CD4-positive, alpha-beta T cell (primary cell): ENCODE data around the gene NCKAP5. TPM values are rescaled to one million over a fixed set of nuclear protein-coding genes. Genes with fewer than 3 reads are reported as not detected.

Source experiments
- ATAC-seq: fragments of 200-7000 bp; cut with Tn5 transposase; one replicate; pipeline ENCODE4 v1.10.0; 2022; ENCODE audit warnings: mild to moderate bottlenecking; ENCODE audit not compliant: poor library complexity
- CTCF ChIA-PET: fragments of 350-600 bp; sonication (Branson Sonifier 250); formaldehyde crosslinking; loops from one replicate; lab custom pipeline; 2021; ENCODE audit warnings: antibody characterized with exemption, inconsistent platforms; lab: Charles Lee
- POLR2A ChIA-PET: fragments of 350-600 bp; sonication (Branson Sonifier 250); formaldehyde crosslinking; loops from one replicate; lab custom pipeline; 2021; ENCODE audit warnings: antibody characterized with exemption, inconsistent platforms; lab: Charles Lee
- DNase-seq, 14 experiments: peaks; one replicate each; pipeline ENCODE4 v3.0.0-alpha.2; 2013 to 2020; ENCODE audit warnings: mixed read lengths in 2 of 14
- H3K27ac ChIP-seq, 2 donors: one replicate each; pipeline versions ENCODE4 v1.5.1 to v1.7.0; 2013; ENCODE audit warnings: low read length in 2 of 2, low read depth in 1 of 2, mild to moderate bottlenecking in 1 of 2
- H3K27me3 ChIP-seq, 2 experiments: 1 replicate in 1 of 2; 2 replicates in 1 of 2; pipeline versions ENCODE4 v1.6.1 to v1.7.0; 2013; ENCODE audit warnings: low read length in 2 of 2, control low read depth in 1 of 2, mild to moderate bottlenecking in 1 of 2, moderate library complexity in 1 of 2; ENCODE audit not compliant: insufficient read depth in 2 of 2, control insufficient read depth in 1 of 2
- H3K36me3 ChIP-seq: one replicate; pipeline ENCODE4 v1.6.1; 2013; ENCODE audit warnings: low read length, control low read depth; ENCODE audit not compliant: insufficient read depth
- H3K4me1 ChIP-seq: one replicate; pipeline ENCODE4 v1.6.1; 2013; ENCODE audit warnings: low read length, control low read depth; ENCODE audit not compliant: insufficient read depth
- H3K4me3 ChIP-seq: one replicate; pipeline ENCODE4 v1.5.1; 2013; ENCODE audit warnings: mild to moderate bottlenecking, low read length, moderate library complexity
- H3K9me3 ChIP-seq, 2 experiments: 1 replicate in 1 of 2; 2 replicates in 1 of 2; pipeline versions ENCODE4 v1.6.1 to v1.7.0; 2013; ENCODE audit warnings: low read length in 2 of 2, mild to moderate bottlenecking in 2 of 2, control low read depth in 1 of 2, moderate library complexity in 1 of 2; ENCODE audit not compliant: control insufficient read depth in 1 of 2, insufficient read depth in 1 of 2
- H3K27ac Mint-ChIP-seq: one replicate; pipeline ENCODE4 v1.8.0; 2020; ENCODE audit warnings: mixed read lengths
- H3K27me3 Mint-ChIP-seq: one replicate; pipeline ENCODE4 v1.8.0; 2021; ENCODE audit warnings: mixed read lengths
- H3K36me3 Mint-ChIP-seq: one replicate; pipeline ENCODE4 v1.8.0; 2021; ENCODE audit warnings: low read depth, mixed read lengths
- H3K4me1 Mint-ChIP-seq: one replicate; pipeline ENCODE4 v1.8.0; 2021; ENCODE audit warnings: low read depth, mixed read lengths
- H3K4me3 Mint-ChIP-seq: one replicate; pipeline ENCODE4 v1.8.0; 2020; ENCODE audit warnings: mild to moderate bottlenecking, mixed read lengths
- H3K9me3 Mint-ChIP-seq: one replicate; pipeline ENCODE4 v1.8.0; 2020; ENCODE audit warnings: mixed read lengths
- intact Hi-C, 2 experiments: fragments of 100-400 bp; cut with DNase I in 1 of 2; cut with micrococcal nuclease in 1 of 2; formaldehyde crosslinking; loops; one replicate each; pipeline versions ENCODE4 v1.15.1 to v1.9.0; 2023 to 2025; cut with DNase I, micrococcal nuclease
- total RNA-seq, 174 experiments: library from RNA in 2 of 174; stranded (reverse) in 2 of 174; gene quantifications; one replicate each; pipeline ENCODE4 v1.2.3 and lab custom pipeline; 2021 to 2026
- TF ChIP-seq, protein P1 (sequence below): fragments of 200-600 bp; IDR thresholded peaks from one replicate; pipeline ENCODE4 v1.8.0; 2022; ENCODE audit warnings: antibody characterized with exemption, mild to moderate bottlenecking

Gene NCKAP5
- total RNA-seq, 2 experiments from 2014 or later = not detected

DNA sequence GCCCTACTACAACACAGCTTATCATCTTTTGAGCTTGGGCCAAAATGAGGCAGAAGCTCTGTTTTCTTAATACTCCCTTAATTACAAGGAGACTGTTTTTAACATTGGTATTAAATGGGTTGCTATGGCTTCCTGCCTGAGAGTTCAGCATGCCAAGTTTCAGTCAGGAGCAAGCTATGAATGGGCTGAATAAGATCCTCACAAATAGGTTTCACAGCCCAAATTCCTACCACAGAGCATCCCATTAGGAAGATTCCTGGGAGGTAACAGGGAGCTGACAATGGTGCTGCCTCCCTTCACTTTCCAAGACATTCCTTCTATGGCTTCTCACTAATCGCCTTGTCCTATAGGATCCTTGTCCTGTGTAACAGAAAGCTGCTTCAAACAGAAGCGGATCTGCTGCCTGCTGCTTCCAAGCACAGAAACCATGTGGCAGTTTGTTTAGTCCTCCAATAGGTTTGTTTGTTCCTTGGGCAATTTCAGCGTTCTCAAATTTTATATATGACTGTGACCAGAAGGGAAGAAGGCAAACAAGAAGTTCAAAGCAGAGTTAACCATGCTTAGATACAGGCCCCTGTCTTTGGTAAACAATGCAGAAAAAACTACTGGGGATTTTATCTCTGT is 70.9 kb downstream of the NCKAP5 start:
- Mint-ChIP-seq H3K27ac (no peak overlapping the region), H3K9me3 (no peaks in the 10 kb centered on the region), H3K27me3 (peaks cover 4% of the 10 kb centered on the region), H3K4me1 (no peaks in the 10 kb centered on the region), H3K36me3 (no peaks in the 10 kb centered on the region), H3K4me3 (no peak overlapping the region)
- TF ChIP-seq, protein P1, sequence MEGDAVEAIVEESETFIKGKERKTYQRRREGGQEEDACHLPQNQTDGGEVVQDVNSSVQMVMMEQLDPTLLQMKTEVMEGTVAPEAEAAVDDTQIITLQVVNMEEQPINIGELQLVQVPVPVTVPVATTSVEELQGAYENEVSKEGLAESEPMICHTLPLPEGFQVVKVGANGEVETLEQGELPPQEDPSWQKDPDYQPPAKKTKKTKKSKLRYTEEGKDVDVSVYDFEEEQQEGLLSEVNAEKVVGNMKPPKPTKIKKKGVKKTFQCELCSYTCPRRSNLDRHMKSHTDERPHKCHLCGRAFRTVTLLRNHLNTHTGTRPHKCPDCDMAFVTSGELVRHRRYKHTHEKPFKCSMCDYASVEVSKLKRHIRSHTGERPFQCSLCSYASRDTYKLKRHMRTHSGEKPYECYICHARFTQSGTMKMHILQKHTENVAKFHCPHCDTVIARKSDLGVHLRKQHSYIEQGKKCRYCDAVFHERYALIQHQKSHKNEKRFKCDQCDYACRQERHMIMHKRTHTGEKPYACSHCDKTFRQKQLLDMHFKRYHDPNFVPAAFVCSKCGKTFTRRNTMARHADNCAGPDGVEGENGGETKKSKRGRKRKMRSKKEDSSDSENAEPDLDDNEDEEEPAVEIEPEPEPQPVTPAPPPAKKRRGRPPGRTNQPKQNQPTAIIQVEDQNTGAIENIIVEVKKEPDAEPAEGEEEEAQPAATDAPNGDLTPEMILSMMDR = no peak
- ATAC-seq (no peak), DNase-seq (no peak)
- no peak overlapping the region for H3K4me3 ChIP-seq
- no peaks in the 10 kb centered on the region for H3K4me1 ChIP-seq
- no peaks in the 10 kb centered on the region for H3K36me3 ChIP-seq
- H3K9me3 ChIP-seq = peaks cover 0 to 4% of the 10 kb centered on the region in 2 experiments
- intact Hi-C loops = no loop called here
- ChIA-PET CTCF (no interaction called here), POLR2A (no interaction called here)
- no peak overlapping the region for H3K27ac ChIP-seq
- H3K27me3 ChIP-seq = no peaks in the 10 kb centered on the region

- Mint-ChIP-seq H3K4me3 (no peak overlapping the region), H3K9me3 (no peaks in the 10 kb centered on the region), H3K4me1 (no peaks in the 10 kb centered on the region), H3K27me3 (no peaks in the 10 kb centered on the region), H3K27ac (no peak overlapping the region), H3K36me3 (no peaks in the 10 kb centered on the region)
- ChIA-PET CTCF (no interaction called here), POLR2A (no interaction called here)
- H3K4me3 ChIP-seq = no peak overlapping the region
- no peak overlapping the region for H3K27ac ChIP-seq
- H3K4me1 ChIP-seq = no peaks in the 10 kb centered on the region
- DNase-seq (no peak), ATAC-seq (no peak)
- TF ChIP-seq, protein P1 = no peak
- peaks cover 0 to 4% of the 10 kb centered on the region in 2 experiments for H3K9me3 ChIP-seq
- intact Hi-C loops = no loop called here
- H3K27me3 ChIP-seq = no peaks in the 10 kb centered on the region
- no peaks in the 10 kb centered on the region for H3K36me3 ChIP-seq
These were observed 71.6 kb downstream of the NCKAP5 start for GRCh38 chr2:133496501-133497269.

- no peak for ATAC-seq
- peaks cover 0 to 4% of the 10 kb centered on the region in 2 experiments for H3K9me3 ChIP-seq
- Mint-ChIP-seq H3K27me3 (no peaks in the 10 kb centered on the region), H3K4me3 (no peak overlapping the region), H3K9me3 (no peaks in the 10 kb centered on the region), H3K4me1 (no peaks in the 10 kb centered on the region), H3K27ac (no peak overlapping the region), H3K36me3 (no peaks in the 10 kb centered on the region)
- H3K4me3 ChIP-seq = no peak overlapping the region
- TF ChIP-seq, protein P1 = no peak
- CTCF ChIA-PET = no interaction called here
- H3K36me3 ChIP-seq = no peaks in the 10 kb centered on the region
- H3K27me3 ChIP-seq = no peaks in the 10 kb centered on the region
- no peaks in the 10 kb centered on the region for H3K4me1 ChIP-seq
- DNase-seq = no peak
- intact Hi-C loops = no loop called here
- POLR2A ChIA-PET = no interaction called here
- no peak overlapping the region for H3K27ac ChIP-seq
These were observed 73.0 kb downstream of the NCKAP5 start for GRCh38 chr2:133495226-133495625.
